H9 (cell line): ENCODE data around the gene CEP68. TPM values are rescaled to one million over a fixed set of nuclear protein-coding genes. Genes with fewer than 3 reads are reported as not detected.

ENCODE experiments used
- DNase-seq: peaks from one replicate; pipeline ENCODE4 v3.0.0-alpha.2; 2017
- H2AFZ ChIP-seq: one replicate; pipeline ENCODE4 v1.6.1; 2013; ENCODE audit warnings: mild to moderate bottlenecking, low read length, control low read depth, moderate library complexity
- H2AK5ac ChIP-seq: 2 replicates; pipeline ENCODE4 v1.6.1; 2013; ENCODE audit warnings: low read length, control low read depth, mixed read lengths; ENCODE audit not compliant: insufficient read length
- H2BK120ac ChIP-seq: one replicate; pipeline ENCODE4 v1.6.1; 2013; ENCODE audit warnings: low read depth, mild to moderate bottlenecking, low read length, control low read depth, inconsistent platforms; ENCODE audit not compliant: poor library complexity, severe bottlenecking
- H2BK12ac ChIP-seq: 2 replicates; pipeline ENCODE4 v1.6.1; 2013; ENCODE audit warnings: low read length, control low read depth, mixed read lengths, low read depth; ENCODE audit not compliant: insufficient read length
- H2BK15ac ChIP-seq: 2 replicates; pipeline ENCODE4 v1.6.1; 2013; ENCODE audit warnings: low read depth, low read length, control low read depth
- H2BK20ac ChIP-seq: one replicate; pipeline ENCODE4 v1.6.1; 2013; ENCODE audit warnings: low read depth, mild to moderate bottlenecking, low read length, control low read depth, inconsistent platforms; ENCODE audit not compliant: poor library complexity, severe bottlenecking
- H2BK5ac ChIP-seq: 2 replicates; pipeline ENCODE4 v1.6.1; 2013; ENCODE audit warnings: low read length, control low read depth, mixed read lengths; ENCODE audit not compliant: insufficient read length
- H3K14ac ChIP-seq: 2 replicates; pipeline ENCODE4 v1.6.1; 2013; ENCODE audit warnings: low read length, control low read depth; ENCODE audit not compliant: insufficient read depth
- H3K18ac ChIP-seq: 2 replicates; pipeline ENCODE4 v1.6.1; 2013; ENCODE audit warnings: low read depth, mild to moderate bottlenecking, mixed read lengths, low read length, control low read depth; ENCODE audit not compliant: insufficient read length
- H3K23ac ChIP-seq: 2 replicates; pipeline ENCODE4 v1.6.1; 2013; ENCODE audit warnings: low read length, control low read depth, mixed read lengths, low read depth; ENCODE audit not compliant: insufficient read length
- H3K23me2 ChIP-seq: 2 replicates; pipeline ENCODE4 v1.6.1; 2013; ENCODE audit warnings: low read depth, mild to moderate bottlenecking, mixed read lengths, low read length, control low read depth; ENCODE audit not compliant: insufficient read length, poor library complexity, severe bottlenecking
- H3K27ac ChIP-seq: 2 replicates; pipeline ENCODE4 v1.5.1; 2013; ENCODE audit warnings: low read length, control low read depth, mixed read lengths, low read depth; ENCODE audit not compliant: insufficient read length
- H3K27me3 ChIP-seq: 2 replicates; pipeline ENCODE4 v1.6.1; 2013; ENCODE audit warnings: low read length, control low read depth, inconsistent platforms; ENCODE audit not compliant: insufficient read depth
- H3K4ac ChIP-seq: 2 replicates; pipeline ENCODE4 v1.6.1; 2013; ENCODE audit warnings: low read depth, mild to moderate bottlenecking, control low read depth, inconsistent platforms, low read length, moderate library complexity
- H3K4me1 ChIP-seq: 2 replicates; pipeline ENCODE4 v1.6.1; 2013; ENCODE audit warnings: low read length, control low read depth, inconsistent platforms; ENCODE audit not compliant: insufficient read depth
- H3K4me2 ChIP-seq: 2 replicates; pipeline ENCODE4 v1.6.1; 2013; ENCODE audit warnings: low read length, control low read depth, mixed read lengths; ENCODE audit not compliant: insufficient read length, insufficient read depth
- H3K56ac ChIP-seq: 2 replicates; pipeline ENCODE4 v1.6.1; 2013; ENCODE audit warnings: low read depth, mild to moderate bottlenecking, mixed read lengths, low read length, control low read depth; ENCODE audit not compliant: insufficient read length
- H3K79me1 ChIP-seq: 2 replicates; pipeline ENCODE4 v1.6.1; 2013; ENCODE audit warnings: low read depth, mild to moderate bottlenecking, moderate library complexity, low read length, control low read depth, inconsistent platforms; ENCODE audit not compliant: insufficient read depth, poor library complexity, severe bottlenecking
- H3K79me2 ChIP-seq: 2 replicates; pipeline ENCODE4 v1.6.1; 2013; ENCODE audit warnings: low read length, control low read depth, inconsistent platforms; ENCODE audit not compliant: insufficient read depth
- H3K9ac ChIP-seq: 2 replicates; pipeline ENCODE4 v1.6.1; 2013; ENCODE audit warnings: low read length, control low read depth, mixed read lengths; ENCODE audit not compliant: insufficient read length; ENCODE audit errors: extremely low read depth
- H3K9me3 ChIP-seq: one replicate; pipeline ENCODE4 v1.6.1; 2013; ENCODE audit warnings: low read depth, low read length, inconsistent platforms; ENCODE audit not compliant: control insufficient read depth
- H3T11ph ChIP-seq: one replicate; pipeline ENCODE4 v1.6.1; 2013; ENCODE audit warnings: mild to moderate bottlenecking, low read length, control low read depth, inconsistent platforms
- H4K20me1 ChIP-seq: one replicate; pipeline ENCODE4 v1.6.1; 2013; ENCODE audit not compliant: control insufficient read depth, insufficient read length, insufficient read depth
- H4K5ac ChIP-seq: 2 replicates; pipeline ENCODE4 v1.6.1; 2013; ENCODE audit warnings: low read depth, mild to moderate bottlenecking, mixed read lengths, low read length, control low read depth; ENCODE audit not compliant: insufficient read length
- H4K8ac ChIP-seq: replicated peaks from 2 replicates; pipeline ENCODE4 v1.6.1; 2013; ENCODE audit warnings: low read length, control low read depth, mixed read lengths, low read depth; ENCODE audit not compliant: insufficient read length
- H4K91ac ChIP-seq: 2 replicates; pipeline ENCODE4 v1.6.1; 2013; ENCODE audit warnings: low read depth, mild to moderate bottlenecking, moderate library complexity, mixed read lengths, low read length, control low read depth; ENCODE audit not compliant: insufficient read length
- H3K27ac Mint-ChIP-seq, 3 experiments: 2 replicates in 2 of 3; 3 replicates in 1 of 3; pipeline ENCODE4 v1.8.0; 2020 to 2021; ENCODE audit warnings: mixed read lengths in 3 of 3, mild to moderate bottlenecking in 1 of 3, moderate library complexity in 1 of 3
- H3K27me3 Mint-ChIP-seq: 2 replicates; pipeline ENCODE4 v1.8.0; 2021; ENCODE audit warnings: low read depth, mild to moderate bottlenecking, moderate library complexity, mixed read lengths
- H3K36me3 Mint-ChIP-seq, 3 experiments: 2 replicates in 2 of 3; 3 replicates in 1 of 3; pipeline ENCODE4 v1.8.0; 2020 to 2021; ENCODE audit warnings: low read depth in 3 of 3, mixed read lengths in 3 of 3; ENCODE audit not compliant: insufficient read depth in 1 of 3
- H3K4me1 Mint-ChIP-seq, 2 experiments: 2 replicates each; pipeline ENCODE4 v1.8.0; 2020; ENCODE audit warnings: mixed read lengths in 2 of 2
- H3K4me3 Mint-ChIP-seq, 2 experiments: 2 replicates in 1 of 2; 3 replicates in 1 of 2; pipeline ENCODE4 v1.8.0; 2020 to 2021; ENCODE audit warnings: mild to moderate bottlenecking in 2 of 2, mixed read lengths in 2 of 2, moderate library complexity in 1 of 2
- H3K9me3 Mint-ChIP-seq, 2 experiments: 2 replicates in 1 of 2; 3 replicates in 1 of 2; pipeline ENCODE4 v1.8.0; 2020; ENCODE audit warnings: mild to moderate bottlenecking in 2 of 2, mixed read lengths in 2 of 2, moderate library complexity in 1 of 2
- WGBS: extraction: QIAGEN DNeasy Blood & Tissue Kit; methylation state at CpG from one replicate; pipeline ENCODE4 v1.1.7; 2013; ENCODE audit warnings: missing lambda C conversion rate, low lambda C conversion rate, mixed read lengths; ENCODE audit not compliant: insufficient read length; ENCODE audit errors: extremely low coverage; 5-methylcytosine and 5-hydroxymethylcytosine counted together
- total RNA-seq: library from RNA; stranded (reverse); gene quantifications from 2 replicates; pipeline ENCODE4 v1.2.1, GENCODE V29; 2021
- TF ChIP-seq, protein P1 (sequence below): fragments of 200-600 bp; sonication (generic); conservative IDR thresholded peaks from 3 replicates; pipeline ENCODE4 v1.8.0; 2021; ENCODE audit warnings: antibody characterized with exemption, mild to moderate bottlenecking

CEP68 gene
- total RNA-seq, 1 experiment from 2014 or later = 20.2 TPM

DNA sequence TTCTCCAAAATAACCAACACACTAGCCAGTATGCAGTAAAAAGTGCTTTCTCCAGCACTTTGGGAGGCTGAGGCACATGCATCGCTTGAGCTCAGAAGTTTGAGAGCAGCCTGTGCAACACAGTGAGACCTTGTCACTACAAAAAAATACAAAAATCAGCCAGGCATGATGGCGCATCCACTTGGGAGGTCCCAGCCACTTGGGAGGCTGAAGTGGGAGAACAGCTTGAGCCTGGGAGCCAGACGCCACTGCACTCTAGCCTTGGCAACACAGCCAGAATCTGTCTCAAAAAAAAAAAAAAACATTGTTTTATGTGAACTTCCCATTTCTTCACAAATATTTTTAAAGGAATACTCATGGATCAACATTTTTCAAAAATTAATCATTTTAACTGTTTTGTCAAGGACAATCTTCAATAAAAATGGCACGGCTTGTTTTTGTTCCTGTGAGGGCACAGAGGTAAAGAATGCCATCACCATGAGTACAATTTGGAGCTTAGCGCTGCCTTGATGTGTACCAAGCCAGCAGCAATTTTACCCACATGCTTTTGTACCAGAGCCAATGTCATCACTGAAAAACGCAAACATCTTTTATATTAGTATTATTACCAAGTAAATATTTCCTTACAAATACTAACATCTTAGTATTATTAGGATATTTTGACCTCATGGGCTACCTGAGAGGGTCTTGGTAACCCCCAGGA, 46.9 kb downstream of the CEP68 start:
- Mint-ChIP-seq H3K4me1 (no peaks in the 10 kb centered on the region), H3K27ac (no peak overlapping the region), H3K36me3 (peaks cover 9 to 42% (median 26%) of the 10 kb centered on the region in 3 experiments), H3K9me3 (no peaks in the 10 kb centered on the region), H3K4me3 (no peak overlapping the region), H3K27me3 (no peaks in the 10 kb centered on the region)
- TF ChIP-seq, protein P1, sequence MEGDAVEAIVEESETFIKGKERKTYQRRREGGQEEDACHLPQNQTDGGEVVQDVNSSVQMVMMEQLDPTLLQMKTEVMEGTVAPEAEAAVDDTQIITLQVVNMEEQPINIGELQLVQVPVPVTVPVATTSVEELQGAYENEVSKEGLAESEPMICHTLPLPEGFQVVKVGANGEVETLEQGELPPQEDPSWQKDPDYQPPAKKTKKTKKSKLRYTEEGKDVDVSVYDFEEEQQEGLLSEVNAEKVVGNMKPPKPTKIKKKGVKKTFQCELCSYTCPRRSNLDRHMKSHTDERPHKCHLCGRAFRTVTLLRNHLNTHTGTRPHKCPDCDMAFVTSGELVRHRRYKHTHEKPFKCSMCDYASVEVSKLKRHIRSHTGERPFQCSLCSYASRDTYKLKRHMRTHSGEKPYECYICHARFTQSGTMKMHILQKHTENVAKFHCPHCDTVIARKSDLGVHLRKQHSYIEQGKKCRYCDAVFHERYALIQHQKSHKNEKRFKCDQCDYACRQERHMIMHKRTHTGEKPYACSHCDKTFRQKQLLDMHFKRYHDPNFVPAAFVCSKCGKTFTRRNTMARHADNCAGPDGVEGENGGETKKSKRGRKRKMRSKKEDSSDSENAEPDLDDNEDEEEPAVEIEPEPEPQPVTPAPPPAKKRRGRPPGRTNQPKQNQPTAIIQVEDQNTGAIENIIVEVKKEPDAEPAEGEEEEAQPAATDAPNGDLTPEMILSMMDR = no peak
- H4K5ac ChIP-seq = no peak overlapping the region
- H2BK120ac ChIP-seq = no peak overlapping the region
- peaks cover 5% of the 10 kb centered on the region; the same call in 1 of the 2 replicates for H3K79me2 ChIP-seq
- no peak overlapping the region for H4K8ac ChIP-seq
- H3K4me2 ChIP-seq = no peak overlapping the region
- no peak overlapping the region for H2BK20ac ChIP-seq
- H3K14ac ChIP-seq = no peak overlapping the region
- WGBS = no CpG with 5 or more reads among the region's 6 CpGs
- H3K23ac ChIP-seq = no peak overlapping the region
- no peaks in the 10 kb centered on the region for H3K27me3 ChIP-seq
- H3K18ac ChIP-seq = no peak overlapping the region
- H4K91ac ChIP-seq = no peak overlapping the region
- DNase-seq = no peak
- H3K56ac ChIP-seq = no peak overlapping the region
- H4K20me1 ChIP-seq = no peaks in the 10 kb centered on the region
- no peak overlapping the region for H3K4ac ChIP-seq
- no peak overlapping the region for H3T11ph ChIP-seq
- no peak overlapping the region for H2BK12ac ChIP-seq
- no peak overlapping the region for H2AFZ ChIP-seq
- no peaks in the 10 kb centered on the region for H3K4me1 ChIP-seq
- no peak overlapping the region for H3K9ac ChIP-seq
- H2BK5ac ChIP-seq = no peak overlapping the region
- H2AK5ac ChIP-seq = no peak overlapping the region
- no peaks in the 10 kb centered on the region for H3K9me3 ChIP-seq
- H3K23me2 ChIP-seq = no peaks in the 10 kb centered on the region
- peaks cover 10% of the 10 kb centered on the region for H3K79me1 ChIP-seq
- no peak overlapping the region for H3K27ac ChIP-seq
- H2BK15ac ChIP-seq = no peak overlapping the region
